ENCODE results near the gene HECTD1.
A peak's percentile ranks its signal among the peaks of the same experiment; 100 is the strongest.
"Not testable (repeated sequence)": the region's sequence is repeated elsewhere in the genome, so short reads cannot be mapped to it uniquely, and the experiment has no call there.

Gene HECTD1

DNA sequence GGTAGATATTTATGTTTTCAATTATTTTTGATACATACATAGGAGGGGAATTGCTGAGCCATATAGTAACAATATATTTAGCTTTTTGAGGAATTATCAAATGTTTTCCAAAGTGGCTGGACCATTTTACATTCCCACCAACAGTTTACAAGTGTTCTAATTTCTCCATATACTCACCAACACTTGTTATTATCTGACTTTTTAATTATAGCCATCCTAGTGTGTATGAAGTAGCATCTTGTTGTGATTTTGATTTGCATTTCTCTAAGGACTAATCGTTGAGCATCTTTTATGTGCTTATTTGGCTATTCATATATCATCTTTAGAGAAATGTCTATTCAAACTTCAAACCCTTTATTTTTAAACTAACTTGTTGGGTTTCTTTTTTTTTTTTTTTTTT is 17.2 kb upstream of the HECTD1 start:
- no peak for DNase-seq

DNA sequence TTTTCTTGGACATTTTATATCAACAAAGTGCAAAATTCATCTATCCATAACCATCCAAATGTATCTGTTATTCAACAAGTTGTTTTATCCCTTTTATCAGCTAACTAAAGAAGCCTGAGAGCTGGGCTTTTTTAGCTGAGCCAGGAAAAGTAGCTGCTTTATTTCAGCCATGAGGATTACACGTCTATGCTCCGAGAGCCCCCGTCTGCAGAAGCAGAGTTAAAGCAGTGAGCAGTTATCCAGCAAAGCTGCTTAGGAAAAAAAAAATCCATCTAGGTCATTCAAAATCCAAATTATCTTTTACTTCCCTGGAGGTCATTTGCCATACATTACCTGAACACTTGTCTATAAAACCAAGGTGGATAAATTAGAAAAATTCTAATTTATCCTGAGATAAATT is 15.7 kb upstream of the HECTD1 start:
- no peak for DNase-seq

DNA sequence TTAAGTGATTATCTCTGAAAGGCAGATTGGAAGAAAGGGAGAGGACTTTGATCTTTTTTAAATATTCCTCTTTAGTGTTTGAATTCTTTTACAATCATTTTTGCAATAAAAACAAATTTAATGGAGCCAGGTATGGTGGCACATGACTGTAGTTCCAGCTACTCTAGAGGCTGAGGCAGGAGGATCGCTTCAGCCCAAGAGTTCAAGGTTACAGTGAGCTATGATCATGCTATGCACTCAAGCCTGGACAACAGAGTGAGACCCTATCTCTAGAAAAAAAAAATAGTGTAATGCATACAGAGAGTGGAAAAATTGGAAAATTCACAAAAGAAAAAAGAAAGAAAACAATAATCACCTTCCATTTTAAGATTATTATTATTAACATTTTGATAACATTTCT is 15.2 kb upstream of the HECTD1 start:
- no peak for DNase-seq

DNA sequence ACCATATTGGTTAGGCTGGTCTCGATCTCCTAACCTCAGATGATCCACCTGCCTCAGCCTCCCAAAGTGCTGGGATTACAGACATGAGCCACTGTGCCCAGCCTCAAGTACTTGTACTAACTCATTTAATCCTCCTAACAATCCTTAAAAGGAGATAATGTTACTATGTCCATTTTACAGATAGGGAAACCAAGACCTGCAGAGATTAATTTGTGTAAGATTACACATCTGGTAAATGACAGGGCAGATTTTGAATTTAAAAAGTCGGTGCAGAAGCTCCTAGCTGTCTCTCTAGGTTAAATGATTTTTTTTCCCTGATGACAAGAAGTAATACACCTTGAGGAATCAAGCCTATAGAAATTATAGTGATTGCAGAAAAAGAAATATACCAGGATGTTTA is 13.7 kb upstream of the HECTD1 start:
- DNase-seq = no peak

DNA sequence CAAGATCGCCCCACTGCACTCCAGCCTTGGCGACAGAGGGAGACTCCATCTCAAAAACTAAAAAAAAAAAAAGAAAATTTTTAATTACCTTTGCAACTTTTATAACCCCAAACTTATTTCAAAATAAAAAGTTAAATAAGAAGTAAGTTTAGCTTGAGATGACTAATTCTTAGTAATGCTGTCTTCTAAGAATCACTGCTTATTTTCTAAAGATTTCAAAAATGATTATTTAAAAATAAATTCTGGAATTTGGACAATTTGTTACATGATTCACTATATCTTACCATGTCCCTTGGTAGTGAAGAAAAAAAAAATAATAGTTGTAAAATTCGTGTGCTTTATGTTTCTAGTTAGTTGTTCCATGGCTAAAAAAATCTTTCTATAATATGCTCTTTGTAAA is 11.6 kb upstream of the HECTD1 start:
- no peak for DNase-seq

DNA sequence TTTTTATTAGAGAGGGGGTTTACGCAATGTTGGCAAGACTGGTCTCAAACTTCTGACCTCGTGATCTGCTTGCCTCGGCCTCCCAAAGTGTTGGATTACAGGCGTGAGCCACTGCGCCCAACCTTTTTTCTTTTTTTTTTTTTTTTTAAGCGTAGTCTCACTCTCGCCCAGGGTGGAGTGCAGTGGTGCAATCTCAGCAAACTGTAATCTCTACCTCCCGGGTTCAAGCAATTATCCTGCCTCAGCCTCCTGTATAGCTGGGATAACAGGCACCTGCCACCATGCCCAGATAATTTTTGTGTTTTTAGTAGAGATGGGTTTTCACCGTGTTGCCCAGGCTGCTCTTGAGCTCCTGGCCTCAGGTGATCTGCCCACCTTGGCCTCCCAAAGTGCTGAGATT is 8.8 kb upstream of the HECTD1 start:
- no peak for DNase-seq

DNA sequence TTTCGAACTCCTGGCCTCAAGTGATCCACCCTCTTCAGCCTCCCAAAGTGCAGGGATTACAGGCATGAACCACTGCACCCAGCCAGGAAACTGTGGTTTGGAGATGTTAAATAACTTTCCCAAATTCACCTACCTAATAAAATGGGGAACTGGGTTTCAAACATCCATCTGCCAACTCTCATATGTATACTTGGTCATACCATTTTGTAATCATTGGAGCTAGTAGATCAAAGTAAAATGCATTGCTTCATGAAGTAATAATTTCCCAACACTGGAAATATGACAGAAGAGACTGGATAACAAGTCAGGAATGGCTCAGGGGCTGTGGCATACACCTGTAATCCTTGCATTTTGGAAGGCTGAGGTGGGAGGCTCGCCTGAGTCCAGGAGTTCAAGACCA is 5.3 kb upstream of the HECTD1 start:
- no peak for DNase-seq

DNA sequence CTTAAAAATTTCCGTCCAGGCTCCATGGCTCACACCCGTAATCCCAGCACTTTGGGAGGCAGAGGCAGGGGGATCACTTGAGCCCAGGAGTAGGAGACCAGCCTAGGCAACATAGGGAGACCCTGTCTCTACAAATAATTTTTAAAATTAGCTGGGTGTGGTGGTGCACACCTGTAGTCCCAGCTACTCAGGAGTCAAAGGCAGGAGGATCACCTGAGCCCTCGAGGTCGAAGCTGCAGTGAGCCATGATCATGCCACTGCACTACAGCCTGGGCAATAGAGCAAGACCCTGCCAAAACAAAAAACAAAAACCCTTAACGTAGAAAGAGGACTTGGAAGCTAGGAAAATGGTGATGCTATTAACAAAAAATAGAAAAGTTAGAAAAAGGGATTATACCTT is 2.0 kb upstream of the HECTD1 start:
- DNase-seq = no peak

DNA sequence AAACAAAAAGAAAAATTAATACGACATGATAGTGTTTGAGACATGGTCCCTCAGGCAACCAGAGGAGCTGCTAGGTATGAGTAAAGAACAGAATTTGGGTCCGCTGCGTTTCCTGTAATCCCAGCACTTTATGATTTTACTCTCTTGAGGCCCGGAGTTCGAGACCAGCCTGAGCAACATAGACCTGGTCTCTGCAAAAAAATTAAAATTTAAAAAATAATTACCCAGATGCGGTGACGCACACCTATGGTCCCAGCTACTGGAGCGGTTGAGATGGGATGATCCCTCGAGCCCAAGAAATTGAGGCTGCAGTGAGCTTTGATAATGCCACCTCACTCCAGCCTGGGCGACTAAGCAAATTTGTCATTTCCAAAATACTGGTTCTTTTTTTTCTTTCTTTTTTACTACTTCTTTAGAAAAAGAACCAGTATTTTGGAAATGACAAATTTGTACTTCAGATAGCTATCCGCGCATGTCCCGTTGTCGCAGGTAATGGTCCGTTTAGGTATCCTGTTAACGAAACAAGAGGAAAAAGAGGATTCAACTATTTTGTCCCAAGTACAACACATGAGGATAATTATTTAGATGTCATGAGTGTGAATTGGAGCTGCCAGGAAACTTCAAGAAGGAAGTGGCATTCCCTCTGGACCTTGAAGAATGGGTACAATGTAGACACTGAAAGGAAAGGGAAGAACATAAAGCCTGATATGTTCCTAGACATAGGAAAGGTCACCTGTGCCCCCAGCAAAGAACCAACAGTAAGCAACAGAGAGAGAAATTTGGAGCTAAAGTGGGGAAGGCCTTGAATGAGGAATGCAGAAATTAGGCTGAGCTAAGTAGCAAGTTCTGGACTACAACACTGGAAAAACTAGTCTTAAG is 1.2 kb upstream of the HECTD1 start:
- DNase-seq = no peak

DNA sequence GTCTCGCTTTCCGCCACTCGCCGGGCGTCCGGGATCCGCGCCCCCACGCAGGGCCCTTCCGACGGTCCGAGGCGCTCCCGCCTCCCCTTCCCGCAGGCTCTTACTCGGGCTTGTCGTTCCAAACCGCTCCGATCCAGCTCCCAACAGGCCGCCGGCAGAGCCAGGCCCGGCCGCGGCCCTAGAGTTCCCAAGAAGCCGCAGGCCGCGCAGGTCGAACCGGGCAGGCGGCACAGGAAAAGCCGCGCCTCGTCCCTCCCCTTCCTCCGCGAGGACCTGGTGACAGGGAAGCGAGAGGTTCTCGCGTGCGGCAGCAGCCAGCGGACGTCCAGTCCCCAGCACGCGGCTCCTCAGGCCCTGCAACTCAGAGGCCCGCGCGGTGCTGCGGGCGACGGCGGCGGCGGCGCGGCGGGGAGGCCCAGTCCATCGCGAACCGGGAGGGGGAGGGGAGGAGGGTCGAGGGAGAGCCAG is 272 bp downstream of the HECTD1 start:
- no peak for DNase-seq

DNA sequence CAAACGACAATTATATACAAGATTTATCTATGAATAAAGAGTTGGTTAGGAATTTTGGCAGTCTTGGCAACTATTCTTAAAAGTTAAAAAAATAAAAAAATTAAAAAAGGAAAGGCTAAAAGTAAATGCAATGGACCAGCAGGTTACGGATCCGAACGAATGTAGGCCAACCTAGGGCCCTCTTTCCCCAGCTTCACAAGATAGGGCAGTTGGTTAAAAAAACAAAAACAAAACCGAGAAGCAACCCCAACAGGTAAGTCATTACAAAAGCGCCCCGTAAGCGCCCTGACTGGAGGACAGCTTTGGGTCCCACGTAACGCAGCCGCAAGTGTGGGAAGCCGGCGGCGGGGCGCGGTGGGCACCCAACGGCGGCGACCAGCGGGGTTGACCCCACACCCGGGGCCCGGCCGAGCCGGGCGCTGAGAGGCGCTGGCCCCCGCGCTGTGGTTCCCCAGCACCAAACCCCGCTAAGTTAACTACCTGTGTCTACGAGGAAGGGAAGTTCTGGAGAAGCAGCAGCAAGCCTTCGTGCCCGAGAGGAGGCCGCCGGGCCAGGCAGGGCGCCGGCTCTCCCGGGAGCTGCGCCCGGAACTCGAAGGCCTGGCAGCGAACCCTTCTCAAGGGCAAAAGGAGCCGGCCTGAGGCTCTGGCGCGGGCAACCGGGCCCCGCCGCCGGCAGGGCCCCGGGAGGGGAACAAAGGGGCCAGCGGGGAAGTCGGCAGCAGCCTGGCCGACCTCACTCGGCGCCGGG is 882 bp downstream of the HECTD1 start:
- DNase-seq = no peak

DNA sequence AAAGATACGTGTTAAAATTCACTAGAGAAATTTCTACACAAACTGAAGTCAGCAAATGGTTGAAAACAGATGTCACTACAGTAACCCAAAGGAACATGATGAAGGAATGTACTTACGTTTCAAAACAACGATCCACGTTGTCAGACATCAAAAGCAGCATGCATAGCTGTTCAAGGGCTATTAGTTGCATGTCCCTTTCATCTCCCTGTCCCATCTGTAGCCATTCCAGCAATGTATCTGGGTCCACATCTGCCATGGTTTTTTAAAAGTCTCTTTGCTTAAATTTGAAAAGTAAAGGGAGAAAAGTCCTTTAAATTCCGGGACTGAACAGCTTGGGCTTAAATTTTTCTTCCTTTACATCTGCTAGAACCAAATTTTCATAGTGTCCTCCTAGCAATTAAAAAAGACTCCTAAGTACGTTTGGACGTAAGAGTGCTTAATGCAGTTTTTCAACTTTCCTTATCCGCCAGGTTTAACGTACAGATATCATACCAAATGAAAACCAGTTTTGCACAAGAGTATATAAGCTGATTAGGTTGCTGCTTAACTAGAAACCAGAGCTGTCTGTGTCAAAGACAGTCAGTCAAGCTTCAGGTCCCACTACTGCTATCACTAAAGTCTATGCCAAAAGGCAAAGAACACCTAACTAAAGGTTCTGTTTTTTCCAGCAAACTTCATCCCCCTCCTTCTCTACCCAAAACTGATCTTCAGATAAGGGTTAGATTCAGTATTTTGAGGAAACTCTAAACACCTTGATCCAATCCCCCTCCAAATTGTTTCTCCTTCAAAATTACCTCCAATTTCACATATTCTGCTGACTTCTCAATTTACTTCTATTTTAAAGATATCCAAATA is 1.7 kb downstream of the HECTD1 start:
- peak; percentile 84 for DNase-seq

DNA sequence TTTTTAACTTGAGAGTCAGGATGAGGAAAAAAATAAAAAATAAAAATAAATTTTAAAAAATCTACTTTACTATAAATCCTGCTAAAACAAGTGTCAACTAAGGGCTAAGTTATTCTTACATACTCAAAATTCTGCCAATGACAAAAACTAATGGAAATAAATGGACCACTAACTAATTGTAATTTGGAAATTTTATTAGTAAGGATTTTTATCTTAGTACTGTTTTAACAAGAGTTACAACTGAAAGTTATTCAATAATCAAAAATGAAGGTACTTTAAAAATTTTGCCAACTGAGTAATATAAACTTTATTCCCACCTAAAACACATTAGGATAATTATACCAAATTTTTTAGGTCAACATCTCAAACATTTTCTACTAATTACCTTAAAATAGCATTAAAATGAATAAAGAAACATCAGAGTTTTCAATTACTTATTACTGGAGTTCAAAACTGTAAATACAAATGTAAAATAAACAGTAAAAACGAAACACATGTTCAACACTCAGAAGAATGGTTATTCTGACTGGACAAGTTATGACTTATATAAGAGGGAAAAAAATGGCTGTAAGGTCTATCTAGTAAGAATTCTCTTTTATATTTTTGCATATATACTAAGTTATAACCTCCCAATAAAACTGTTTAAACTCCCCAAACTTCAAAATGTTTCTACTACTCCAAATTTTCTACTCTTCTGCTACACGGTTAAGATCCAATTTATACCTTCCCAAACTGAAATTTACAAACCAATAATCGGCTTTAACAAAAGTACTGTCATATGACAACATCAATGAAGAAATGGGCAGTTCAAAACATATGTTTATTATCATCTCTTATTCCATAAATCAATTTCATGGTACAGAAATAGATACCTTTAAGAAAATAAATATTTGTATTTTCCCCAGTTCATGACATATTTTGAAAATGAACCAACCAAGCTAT is 2.7 kb downstream of the HECTD1 start:
- no peak for DNase-seq

DNA sequence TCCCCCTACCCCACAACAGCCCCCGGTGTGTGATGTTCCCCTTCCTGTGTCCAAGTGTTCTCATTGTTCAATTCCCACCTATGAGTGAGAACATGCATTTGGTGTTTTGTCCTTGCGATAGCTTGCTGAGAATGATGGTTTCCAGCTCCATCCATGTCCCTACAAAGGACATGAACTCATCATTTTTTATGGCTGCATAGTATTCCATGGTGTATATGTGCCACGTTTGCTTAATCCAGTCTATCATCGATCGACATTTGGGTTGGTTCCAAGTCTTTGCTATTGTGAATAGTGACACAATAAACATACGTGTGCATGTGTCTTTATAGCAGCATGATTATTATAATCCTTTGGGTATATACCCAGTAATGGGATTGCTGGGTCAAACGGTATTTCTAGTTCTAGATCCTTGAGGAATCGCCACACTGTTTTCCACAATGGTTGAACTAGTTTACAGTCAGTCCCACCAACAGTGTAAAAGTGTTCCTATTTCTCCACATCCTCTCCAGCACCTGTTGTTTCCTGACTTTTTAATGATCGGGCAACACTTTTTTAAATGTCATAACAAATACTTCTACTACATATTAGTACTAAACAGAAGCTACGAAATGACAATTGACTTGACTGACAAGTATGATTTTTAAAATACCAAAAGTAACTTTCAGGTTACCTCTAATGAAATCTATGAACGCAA is 3.5 kb downstream of the HECTD1 start:
- not testable (repeated sequence) for DNase-seq

DNA sequence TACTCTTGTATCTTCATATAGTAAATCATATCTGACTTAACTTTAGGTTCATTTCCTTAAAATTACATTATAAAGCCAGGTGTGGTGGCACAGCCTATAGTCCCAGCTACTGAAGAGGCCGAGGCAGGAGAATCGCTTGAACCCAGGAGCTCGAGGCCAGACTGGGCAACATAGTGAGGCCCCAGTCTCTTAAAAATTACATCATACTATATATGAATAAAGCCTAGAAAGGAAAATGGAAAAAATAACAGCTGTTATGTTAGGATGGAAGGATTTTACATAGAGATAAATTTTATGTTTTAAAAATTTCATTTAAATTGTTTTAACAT is 4.2 kb downstream of the HECTD1 start:
- DNase-seq = no peak

DNA sequence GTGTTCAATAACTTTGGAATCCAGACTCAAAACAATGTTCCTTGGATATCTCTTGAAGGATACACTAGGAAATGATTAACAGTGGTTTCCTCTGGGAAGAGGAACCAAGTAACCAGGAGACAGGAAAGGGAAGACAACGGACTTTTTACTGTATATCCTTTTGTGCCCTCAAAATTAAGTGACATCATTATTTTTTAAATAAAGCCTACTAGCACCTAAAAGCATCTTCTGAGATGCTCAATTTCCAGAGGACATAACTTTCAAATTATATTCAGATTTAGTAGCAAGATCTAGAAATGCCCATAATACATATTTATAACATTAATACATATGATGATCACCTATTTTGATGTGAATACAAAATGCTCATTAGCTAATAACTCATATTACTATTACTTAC is 6.5 kb downstream of the HECTD1 start:
- DNase-seq = no peak

DNA sequence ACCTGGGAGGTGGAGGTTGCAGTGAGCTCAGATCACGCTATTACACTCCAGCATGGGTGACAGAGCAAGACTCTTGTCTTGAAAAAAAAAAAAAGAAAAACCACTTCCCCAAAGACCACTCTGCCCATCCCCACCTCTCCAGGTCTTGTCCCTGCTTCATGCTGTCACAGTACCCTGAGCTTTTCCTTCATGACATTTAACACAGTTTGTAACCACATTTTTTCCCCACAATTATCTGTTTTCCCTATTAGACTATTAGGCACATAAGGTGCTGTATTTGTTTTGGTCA is 6.9 kb downstream of the HECTD1 start:
- no peak for DNase-seq

DNA sequence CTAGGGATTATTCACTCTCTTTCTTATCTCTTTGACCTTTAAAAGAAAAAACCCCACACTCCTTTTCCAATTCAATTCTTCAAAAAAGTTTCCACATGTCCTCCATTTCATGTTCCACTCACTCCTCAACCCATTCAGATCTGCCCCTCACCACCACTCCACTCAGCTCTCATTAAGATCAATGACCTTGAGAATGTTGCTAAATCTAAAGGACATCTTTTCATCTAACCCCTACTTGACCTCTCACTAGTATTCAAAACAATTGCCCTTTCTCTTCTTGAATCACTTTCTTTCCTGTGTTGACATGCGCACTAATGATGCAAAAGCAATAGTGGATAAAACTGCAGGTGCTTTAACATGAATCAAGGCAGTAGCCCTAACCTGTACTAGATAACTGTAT is 9.9 kb downstream of the HECTD1 start:
- no peak for DNase-seq

DNA sequence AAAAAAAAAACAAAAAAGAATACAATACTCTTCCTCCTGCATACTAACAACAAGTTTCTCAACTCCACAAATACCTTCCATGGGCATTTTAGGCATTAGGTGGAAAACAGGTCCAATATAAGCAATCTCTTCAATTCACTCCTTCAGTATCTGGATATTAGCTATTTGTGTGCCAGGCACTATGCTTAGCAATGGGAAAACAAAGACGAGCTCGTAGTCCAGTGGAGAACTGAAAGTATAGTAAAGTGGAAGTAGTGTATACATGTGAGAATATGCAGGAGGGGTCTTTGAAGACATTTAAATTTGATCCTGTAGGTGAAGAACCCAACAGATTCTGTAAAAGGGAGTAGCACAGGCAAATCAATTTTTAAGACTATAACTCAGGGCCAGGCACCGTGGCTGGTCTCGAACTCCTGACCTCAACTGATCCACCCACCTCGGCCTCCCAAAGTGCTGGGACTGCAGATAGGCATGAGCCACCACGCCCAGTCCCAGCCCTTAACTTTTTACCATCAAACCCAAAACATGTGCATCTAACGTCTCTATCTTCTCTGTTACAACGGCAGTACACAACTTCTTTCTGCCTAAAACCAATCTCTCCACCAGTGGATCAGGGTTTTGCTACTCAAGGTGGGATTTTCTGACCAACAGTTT is 10.6 kb downstream of the HECTD1 start:
- DNase-seq = no peak

DNA sequence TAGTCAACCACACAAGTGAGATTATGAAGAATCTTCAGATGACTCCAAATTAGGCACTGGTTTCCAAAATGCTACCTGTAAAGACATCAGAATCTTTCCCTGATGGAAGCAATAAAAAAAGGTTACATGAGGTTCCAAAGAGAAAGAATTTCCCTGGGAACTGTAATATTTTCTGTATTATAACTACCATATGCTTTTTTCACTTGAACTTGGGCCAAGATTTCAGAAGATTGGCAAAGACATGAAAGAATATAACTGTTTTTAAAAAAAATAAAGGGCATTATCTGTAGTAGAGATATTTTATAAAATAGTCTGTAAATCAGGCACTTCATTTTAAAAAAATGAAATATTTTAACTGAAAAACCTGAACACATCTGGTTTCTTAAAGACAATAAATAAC is 12.9 kb downstream of the HECTD1 start:
- DNase-seq = no peak

DNA sequence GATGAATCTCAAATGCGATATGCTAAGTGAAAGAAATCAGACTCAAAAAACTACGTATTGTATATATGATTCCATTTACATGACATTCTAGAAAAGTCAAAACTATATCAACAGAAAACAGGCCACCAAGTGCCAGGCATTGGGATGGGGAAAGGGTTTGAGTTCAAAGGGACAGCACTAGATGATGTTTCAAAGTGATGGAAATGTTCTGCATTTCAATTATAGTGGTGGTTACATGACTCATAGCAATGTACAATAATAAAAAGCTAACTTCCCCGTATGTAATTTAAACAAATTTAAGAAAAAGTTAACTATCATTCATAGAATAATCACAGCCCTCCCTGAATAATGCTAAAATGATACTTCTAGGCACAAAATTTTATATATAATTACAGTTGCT is 13.5 kb downstream of the HECTD1 start:
- DNase-seq = no peak

Measured in DMS 273 treated with DMSO at 0.1 percent for 48 hours (cell line).